Glutamatergic neuron (in vitro differentiated cells): ENCODE results near the gene FAM227B. TPM values are rescaled to one million over a fixed set of nuclear protein-coding genes. Genes with fewer than 3 reads are reported as not detected.

ENCODE experiments used
- DNase-seq: peaks from one replicate; pipeline ENCODE4 v3.0.0; 2022
- H3K27ac Mint-ChIP-seq: one replicate; pipeline ENCODE4 v1.8.0; 2020; ENCODE audit warnings: mild to moderate bottlenecking, mixed read lengths, inconsistent platforms; ENCODE audit not compliant: unreplicated experiment
- H3K27me3 Mint-ChIP-seq: one replicate; pipeline ENCODE4 v1.8.0; 2020; ENCODE audit warnings: mild to moderate bottlenecking, moderate library complexity, mixed read lengths, inconsistent platforms; ENCODE audit not compliant: unreplicated experiment
- H3K36me3 Mint-ChIP-seq: one replicate; pipeline ENCODE4 v1.8.0; 2020; ENCODE audit warnings: mild to moderate bottlenecking, mixed read lengths, inconsistent platforms; ENCODE audit not compliant: unreplicated experiment
- H3K4me1 Mint-ChIP-seq: one replicate; pipeline ENCODE4 v1.8.0; 2020; ENCODE audit warnings: mild to moderate bottlenecking, low read depth, mixed read lengths, inconsistent platforms; ENCODE audit not compliant: unreplicated experiment
- H3K4me3 Mint-ChIP-seq: one replicate; pipeline ENCODE4 v1.8.0; 2020; ENCODE audit warnings: mild to moderate bottlenecking, mixed read lengths, inconsistent platforms; ENCODE audit not compliant: unreplicated experiment
- H3K9me3 Mint-ChIP-seq: one replicate; pipeline ENCODE4 v1.8.0; 2020; ENCODE audit warnings: mild to moderate bottlenecking, moderate library complexity, mixed read lengths, inconsistent platforms; ENCODE audit not compliant: unreplicated experiment
- total RNA-seq: library from RNA; stranded (reverse); fragmentation: NEBNext Ultra II Directional; extraction: Animal tissue kit (Norgen Biotek cat#: 25700); gene quantifications from one replicate; pipeline ENCODE4 v1.2.1, GENCODE V29; 2021; ENCODE audit not compliant: unreplicated experiment
- TF ChIP-seq, protein P1 (sequence below): fragments of 200-600 bp; sonication (generic); IDR thresholded peaks from one replicate; pipeline ENCODE4 v1.5.0; 2021; ENCODE audit not compliant: partially characterized antibody, unreplicated experiment

FAM227B gene
- total RNA-seq, 1 donor from 2014 or later, result 3.2 TPM

DNA sequence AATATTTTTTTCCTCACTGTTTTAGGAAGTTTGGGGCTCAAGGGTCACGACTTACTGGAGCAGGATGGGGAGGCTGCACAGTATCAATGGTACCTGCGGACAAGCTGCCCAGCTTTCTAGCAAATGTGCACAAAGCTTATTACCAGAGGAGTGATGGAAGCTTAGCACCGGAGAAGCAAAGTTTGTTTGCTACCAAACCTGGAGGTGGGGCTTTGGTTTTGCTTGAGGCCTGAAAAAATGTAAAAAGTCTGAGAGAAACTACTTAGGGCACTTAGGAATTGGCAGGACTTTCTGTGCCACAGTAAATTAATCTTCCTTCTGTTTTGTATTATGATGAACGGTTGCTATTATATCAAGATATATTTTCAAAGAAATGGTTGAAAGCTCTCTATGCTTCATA, 292.7 kb downstream of the FAM227B start:
- H3K9me3 Mint-ChIP-seq, result peaks cover 2% of the 10 kb centered on the region
- no peak overlapping the region for H3K27ac Mint-ChIP-seq
- no peaks in the 10 kb centered on the region for H3K36me3 Mint-ChIP-seq
- TF ChIP-seq, protein P1, sequence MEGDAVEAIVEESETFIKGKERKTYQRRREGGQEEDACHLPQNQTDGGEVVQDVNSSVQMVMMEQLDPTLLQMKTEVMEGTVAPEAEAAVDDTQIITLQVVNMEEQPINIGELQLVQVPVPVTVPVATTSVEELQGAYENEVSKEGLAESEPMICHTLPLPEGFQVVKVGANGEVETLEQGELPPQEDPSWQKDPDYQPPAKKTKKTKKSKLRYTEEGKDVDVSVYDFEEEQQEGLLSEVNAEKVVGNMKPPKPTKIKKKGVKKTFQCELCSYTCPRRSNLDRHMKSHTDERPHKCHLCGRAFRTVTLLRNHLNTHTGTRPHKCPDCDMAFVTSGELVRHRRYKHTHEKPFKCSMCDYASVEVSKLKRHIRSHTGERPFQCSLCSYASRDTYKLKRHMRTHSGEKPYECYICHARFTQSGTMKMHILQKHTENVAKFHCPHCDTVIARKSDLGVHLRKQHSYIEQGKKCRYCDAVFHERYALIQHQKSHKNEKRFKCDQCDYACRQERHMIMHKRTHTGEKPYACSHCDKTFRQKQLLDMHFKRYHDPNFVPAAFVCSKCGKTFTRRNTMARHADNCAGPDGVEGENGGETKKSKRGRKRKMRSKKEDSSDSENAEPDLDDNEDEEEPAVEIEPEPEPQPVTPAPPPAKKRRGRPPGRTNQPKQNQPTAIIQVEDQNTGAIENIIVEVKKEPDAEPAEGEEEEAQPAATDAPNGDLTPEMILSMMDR, result no peak
- no peak overlapping the region for H3K4me3 Mint-ChIP-seq
- no peaks in the 10 kb centered on the region for H3K27me3 Mint-ChIP-seq
- DNase-seq, result no peak
- peaks cover 17% of the 10 kb centered on the region for H3K4me1 Mint-ChIP-seq

DNA sequence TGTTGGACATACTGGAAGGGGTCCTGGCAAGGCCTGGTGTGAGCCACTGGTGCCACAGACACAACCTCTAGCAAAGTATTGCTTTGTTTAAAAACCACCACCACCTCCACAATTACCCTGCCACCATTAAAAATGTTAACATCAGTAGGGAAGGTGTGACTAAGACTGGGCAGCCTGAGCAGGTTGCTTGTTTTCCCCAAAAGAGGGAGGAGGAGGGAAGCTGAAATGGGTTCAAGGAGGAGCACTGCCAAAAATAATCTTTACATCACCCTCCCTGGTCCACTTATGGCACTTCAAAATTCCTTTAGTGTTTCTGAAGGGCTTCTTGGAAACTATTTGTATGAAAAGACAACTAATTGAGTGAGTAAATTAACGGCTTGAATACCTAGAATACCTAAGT, 297.4 kb downstream of the FAM227B start:
- TF ChIP-seq, protein P1, result no peak
- no peak for DNase-seq
- no peak overlapping the region for H3K4me3 Mint-ChIP-seq
- peaks cover 20% of the 10 kb centered on the region for H3K4me1 Mint-ChIP-seq
- peaks cover 6% of the 10 kb centered on the region for H3K9me3 Mint-ChIP-seq
- no peaks in the 10 kb centered on the region for H3K27me3 Mint-ChIP-seq
- H3K36me3 Mint-ChIP-seq, result peaks cover 8% of the 10 kb centered on the region
- H3K27ac Mint-ChIP-seq, result no peak overlapping the region

DNA sequence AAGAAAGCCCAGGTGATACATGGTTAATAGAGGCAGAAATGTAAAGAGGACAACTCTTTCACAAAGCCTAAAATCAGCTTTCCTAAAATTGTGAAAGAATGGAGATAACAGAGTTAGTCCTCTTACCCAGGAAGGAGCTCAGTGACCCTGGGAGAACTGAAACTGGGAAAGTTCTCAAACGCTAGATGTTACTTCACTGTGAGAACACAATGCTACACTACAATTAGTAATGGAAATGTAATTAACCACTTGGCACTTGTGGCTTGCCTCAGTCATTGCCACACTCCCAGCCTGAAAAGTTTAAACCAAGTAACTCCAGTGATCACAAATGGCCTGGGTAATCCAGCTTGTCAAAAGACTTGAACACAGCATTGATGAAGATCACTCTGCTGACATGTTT, 300.3 kb downstream of the FAM227B start:
- H3K4me3 Mint-ChIP-seq, result no peak overlapping the region
- no peak for DNase-seq
- peaks cover 8% of the 10 kb centered on the region for H3K9me3 Mint-ChIP-seq
- peaks cover 2% of the 10 kb centered on the region for H3K27me3 Mint-ChIP-seq
- H3K4me1 Mint-ChIP-seq, result peaks cover 11% of the 10 kb centered on the region
- H3K36me3 Mint-ChIP-seq, result peaks cover 8% of the 10 kb centered on the region
- no peak overlapping the region for H3K27ac Mint-ChIP-seq
- TF ChIP-seq, protein P1, result no peak

DNA sequence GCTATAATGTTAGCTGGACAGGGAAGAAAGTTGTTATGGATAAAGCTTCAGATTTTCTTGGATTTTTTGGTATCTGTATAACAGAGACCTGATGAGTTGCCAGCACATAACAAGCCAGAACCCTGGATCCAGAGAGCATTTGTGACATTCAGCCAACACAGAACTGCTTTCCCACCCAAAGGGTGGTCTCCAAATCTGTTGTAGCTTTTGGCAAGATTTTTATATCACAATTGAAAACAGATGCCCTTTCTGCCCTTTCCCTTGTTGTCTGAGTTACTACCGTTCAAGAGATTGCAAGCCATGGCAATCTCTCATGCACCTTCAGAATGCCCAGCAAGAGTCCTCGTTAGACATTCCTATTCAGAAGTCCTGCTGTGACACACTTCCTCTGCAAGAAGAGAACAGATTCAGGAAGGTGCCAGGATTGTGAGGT, 305.2 kb downstream of the FAM227B start:
- H3K36me3 Mint-ChIP-seq, result no peaks in the 10 kb centered on the region
- TF ChIP-seq, protein P1, result no peak
- peaks cover 3% of the 10 kb centered on the region for H3K4me1 Mint-ChIP-seq
- DNase-seq, result no peak
- H3K27ac Mint-ChIP-seq, result no peak overlapping the region
- peaks cover 5% of the 10 kb centered on the region for H3K9me3 Mint-ChIP-seq
- H3K4me3 Mint-ChIP-seq, result no peak overlapping the region
- H3K27me3 Mint-ChIP-seq, result peaks cover 2% of the 10 kb centered on the region

DNA sequence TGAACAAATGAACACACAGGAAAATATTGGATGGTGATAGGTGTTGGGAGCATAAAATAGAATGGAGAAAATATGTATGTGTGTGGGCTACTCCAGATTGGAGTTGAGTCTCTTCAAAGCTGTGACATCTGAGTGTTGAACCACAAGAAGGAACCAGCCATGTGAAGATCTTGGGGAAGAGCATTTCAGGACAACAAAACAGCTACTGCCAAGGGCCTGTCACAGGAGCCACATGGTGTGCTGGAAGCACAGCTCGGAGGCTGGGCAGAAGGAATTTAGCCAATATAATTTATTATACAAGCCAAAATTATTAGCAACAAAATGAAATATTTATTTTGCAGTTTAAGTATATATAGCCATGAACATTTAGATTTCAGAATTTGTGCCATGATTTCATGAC, 305.9 kb downstream of the FAM227B start:
- H3K36me3 Mint-ChIP-seq, result no peaks in the 10 kb centered on the region
- H3K9me3 Mint-ChIP-seq, result peaks cover 5% of the 10 kb centered on the region
- peaks cover 2% of the 10 kb centered on the region for H3K27me3 Mint-ChIP-seq
- no peak overlapping the region for H3K27ac Mint-ChIP-seq
- DNase-seq, result no peak
- peaks cover 3% of the 10 kb centered on the region for H3K4me1 Mint-ChIP-seq
- no peak overlapping the region for H3K4me3 Mint-ChIP-seq
- TF ChIP-seq, protein P1, result no peak
